22Rv1 (cell line): ENCODE results near the gene NUP85.
A peak's percentile ranks its signal among the peaks of the same experiment; 100 is the strongest.

Experiments used
- H3K27ac ChIP-seq: fragments of 450-650 bp; 2 replicates; pipeline ENCODE4 v1.5.1; 2017
- CTCF ChIP-seq: fragments of 450-650 bp; IDR thresholded peaks from 2 replicates; pipeline ENCODE4 v1.5.1; 2017; ENCODE audit warnings: mild to moderate bottlenecking
- ZFX ChIP-seq: fragments of 450-650 bp; IDR thresholded peaks from 2 replicates; pipeline ENCODE4 v1.6.1; 2017; ENCODE audit warnings: antibody characterized with exemption, borderline replicate concordance

Gene NUP85

GRCh38 chr17:75182569-75183436 is 22.7 kb upstream of the NUP85 start, which contains the start of gene SUMO2:
Gene SUMO2 (minus strand): TSS chr17:75182959. CDS start chr17:75182834, 125 bp downstream.
- peak within 1 kb of the TSS; percentile 99 for H3K27ac ChIP-seq
- TF ChIP-seq ZFX (no peak), CTCF (peak; percentile 44)

- no peak for TF ChIP-seq CTCF
- TF ChIP-seq ZFX: no peak
- no peak overlapping the region for H3K27ac ChIP-seq
Observed at GRCh38 chr17:75183999-75184884, 21.2 kb upstream of the NUP85 start.

GRCh38 chr17:75188614-75189013 is 16.9 kb upstream of the NUP85 start:
- H3K27ac ChIP-seq: no peak overlapping the region
- TF ChIP-seq ZFX: no peak
- no peak for TF ChIP-seq CTCF

GRCh38 chr17:75191584-75191983 is 13.9 kb upstream of the NUP85 start:
- H3K27ac ChIP-seq: no peak overlapping the region
- TF ChIP-seq CTCF (no peak), ZFX (no peak)

- TF ChIP-seq ZFX (no peak), CTCF (no peak)
- no peak overlapping the region for H3K27ac ChIP-seq
Observed at GRCh38 chr17:75194879-75195278, 10.6 kb upstream of the NUP85 start.

- TF ChIP-seq CTCF: no peak
- TF ChIP-seq ZFX: no peak
Observed at GRCh38 chr17:75199886-75200618, 5.4 kb upstream of the NUP85 start.

More at GRCh38 chr17:75199886-75200618, 5.4 kb upstream of the NUP85 start:
- H3K27ac ChIP-seq: no peak overlapping the region
